G401 (cell line): ENCODE measurements around the gene PRAMEF8. TPM values are rescaled to one million over a fixed set of nuclear protein-coding genes. Genes with fewer than 3 reads are reported as not detected.
"Not testable (repeated sequence)": the region's sequence is repeated elsewhere in the genome, so short reads cannot be mapped to it uniquely, and the experiment has no call there.

Experiments
- DNase-seq: peaks from one replicate; pipeline ENCODE4 v3.0.0-alpha.2; 2015; ENCODE audit warnings: low spot score
- in situ Hi-C: cut with HindIII; loops from 2 replicates; pipeline ENCODE4 v1.10.0; 2016; ENCODE audit warnings: low sequenced_read_pairs, mixed read lengths
- total RNA-seq: library from RNA; depleted of rRNA; stranded (reverse); fragments of >200 nt; shearing (Covaris generic); gene quantifications from 2 replicates; pipeline ENCODE4 v1.2.3, GENCODE V29; 2014; rRNA removed

The PRAMEF8 gene
- total RNA-seq, result 0.43 and 3.0 TPM in 2 replicates

DNA sequence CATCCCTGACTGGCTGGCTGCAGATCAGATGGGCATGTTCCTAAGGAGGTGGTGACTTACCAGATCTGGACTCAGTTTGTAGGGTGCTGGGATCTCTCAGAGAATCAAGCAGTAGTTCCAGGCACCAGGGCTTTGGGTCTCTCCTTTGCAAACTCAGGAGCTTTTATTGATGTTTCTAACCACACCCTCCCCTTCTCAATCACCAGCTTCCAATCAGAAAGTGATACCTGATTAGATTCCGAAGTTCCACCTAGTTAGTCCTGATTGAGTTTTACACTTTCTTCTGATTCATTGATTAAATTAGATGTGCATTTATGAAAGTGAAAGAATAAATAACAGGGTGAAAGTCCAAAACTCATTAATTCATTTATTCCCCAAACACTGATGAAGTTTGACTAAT is at the start of gene PRAMEF8:
PRAMEF8 (minus strand) TSS at position 101 of the 400 bp plus-strand sequence. CDS start 1,046 bp downstream, outside the sequence.
- in situ Hi-C loops, DNase-seq: not testable (repeated sequence)

DNA sequence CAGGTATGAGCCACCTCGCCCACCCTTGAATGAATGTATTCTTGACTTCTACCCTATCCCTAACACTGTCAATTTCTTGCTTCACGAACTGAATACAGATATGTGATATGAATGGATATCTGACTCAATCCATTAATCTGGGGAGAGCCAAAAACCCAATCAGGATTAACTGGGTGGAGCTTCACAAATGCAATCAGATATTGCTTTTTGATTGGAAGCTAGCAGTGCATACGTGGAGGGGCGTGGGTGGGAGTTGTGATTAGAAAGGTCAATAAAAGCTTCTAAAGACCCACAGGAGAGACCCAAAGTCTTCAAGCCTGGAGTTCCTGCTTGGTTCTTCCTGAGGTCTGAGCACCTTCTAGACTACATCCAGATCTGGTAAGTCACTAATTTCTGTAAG is 30.3 kb upstream of the PRAMEF8 start, which contains the start of gene PRAMEF15:
PRAMEF15 (plus strand) TSS at position 301 of the 400 bp plus-strand sequence. CDS start 2,827 bp downstream, outside the sequence.
- DNase-seq, in situ Hi-C loops: not testable (repeated sequence)

DNA sequence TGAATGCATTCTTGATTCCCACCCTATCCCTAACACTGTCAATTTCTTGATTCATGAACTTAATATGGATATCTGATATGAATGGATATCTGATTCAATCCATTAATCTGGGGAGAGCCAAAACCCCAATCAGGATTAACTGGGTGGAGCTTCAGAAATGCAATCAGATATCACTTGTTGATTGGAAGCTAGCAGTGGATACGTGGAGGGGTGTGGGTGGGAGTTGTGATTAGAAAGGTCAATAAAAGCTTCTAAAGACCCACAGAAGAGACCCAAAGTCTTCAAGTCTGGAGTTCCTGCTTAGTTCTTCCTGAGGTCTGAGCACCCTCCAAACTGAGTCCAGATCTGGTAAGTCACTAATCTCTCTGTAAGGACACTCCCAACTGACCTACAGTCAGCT is 18.3 kb upstream of the PRAMEF8 start, which contains the start of gene PRAMEF33:
PRAMEF33 (plus strand) TSS at position 301 of the 400 bp plus-strand sequence. CDS start 2,416 bp downstream, outside the sequence.
- DNase-seq, in situ Hi-C loops: not testable (repeated sequence)

DNA sequence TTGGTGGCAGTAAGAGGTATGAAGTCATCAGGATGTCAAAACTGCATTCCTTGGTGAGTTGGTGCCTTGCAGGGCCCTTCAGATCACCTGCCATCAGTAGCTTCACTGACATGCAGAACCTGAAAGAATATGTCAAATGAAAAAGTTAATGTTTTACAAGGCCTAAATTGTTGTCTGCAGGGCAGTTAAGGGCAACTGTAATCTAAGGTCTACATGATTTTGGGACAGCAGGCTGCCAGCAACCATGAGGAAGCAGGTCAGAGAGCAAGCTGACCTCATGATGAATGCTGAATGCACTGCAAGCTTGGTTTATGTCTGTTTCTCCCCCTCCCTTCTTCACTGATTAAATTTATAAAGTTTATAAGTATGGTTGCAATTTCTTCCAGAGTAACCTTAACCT is 17.3 kb upstream of the PRAMEF8 start:
- DNase-seq, in situ Hi-C loops: not testable (repeated sequence)

DNA sequence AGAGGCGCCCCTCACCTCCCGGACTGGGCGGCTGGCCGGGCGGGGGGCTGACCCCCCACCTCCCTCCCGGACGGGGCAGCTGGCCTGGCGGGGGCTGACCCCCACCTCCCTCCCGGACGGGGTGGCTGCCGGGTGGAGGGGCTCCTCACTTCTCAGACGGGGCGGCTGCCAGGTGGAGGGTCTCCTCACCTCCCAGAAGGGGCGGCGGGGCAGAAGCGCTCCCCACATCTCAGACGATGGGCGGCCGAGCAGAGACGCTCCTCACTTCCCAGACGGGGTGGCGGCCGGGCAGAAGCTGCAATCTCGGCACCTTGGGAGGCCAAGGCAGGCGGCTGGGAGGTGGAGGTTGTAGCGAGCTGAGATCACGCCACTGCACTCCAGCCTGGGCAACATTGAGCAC is 13.8 kb upstream of the PRAMEF8 start:
- in situ Hi-C loops, DNase-seq: not testable (repeated sequence)

DNA sequence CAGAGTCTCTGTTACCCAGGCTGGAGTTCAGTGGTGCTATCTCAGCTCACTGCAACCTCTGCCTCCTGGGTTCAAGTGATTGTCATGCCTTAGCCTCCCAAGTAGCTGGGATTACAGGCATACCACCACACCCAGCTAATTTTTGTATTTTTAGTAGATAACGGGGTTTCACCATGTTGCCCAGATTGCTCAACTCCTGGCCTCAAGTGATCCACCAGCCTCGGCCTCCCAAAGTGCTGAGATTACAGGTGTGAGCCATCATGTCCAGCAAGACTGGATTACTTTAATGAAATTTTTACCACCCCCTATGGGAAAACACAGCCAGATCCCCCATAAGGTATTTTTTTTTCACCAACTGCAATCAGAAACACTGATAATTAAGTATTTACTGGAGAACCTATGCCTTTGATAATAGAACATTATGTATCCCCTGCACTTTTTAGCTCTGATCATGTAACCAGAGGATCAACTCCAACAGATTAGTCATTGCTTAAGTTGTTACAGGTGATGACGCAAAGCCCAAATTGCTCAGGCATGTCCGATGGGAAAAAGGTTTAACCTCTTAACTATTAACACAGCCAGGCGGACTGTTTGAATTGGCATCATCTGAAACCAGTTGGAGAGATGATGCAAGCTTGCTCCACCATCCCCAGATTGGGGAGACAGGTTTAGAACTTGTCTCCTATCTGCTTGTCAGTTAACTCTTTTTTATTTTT is 12.4 kb upstream of the PRAMEF8 start:
- in situ Hi-C loops, DNase-seq: not testable (repeated sequence)

DNA sequence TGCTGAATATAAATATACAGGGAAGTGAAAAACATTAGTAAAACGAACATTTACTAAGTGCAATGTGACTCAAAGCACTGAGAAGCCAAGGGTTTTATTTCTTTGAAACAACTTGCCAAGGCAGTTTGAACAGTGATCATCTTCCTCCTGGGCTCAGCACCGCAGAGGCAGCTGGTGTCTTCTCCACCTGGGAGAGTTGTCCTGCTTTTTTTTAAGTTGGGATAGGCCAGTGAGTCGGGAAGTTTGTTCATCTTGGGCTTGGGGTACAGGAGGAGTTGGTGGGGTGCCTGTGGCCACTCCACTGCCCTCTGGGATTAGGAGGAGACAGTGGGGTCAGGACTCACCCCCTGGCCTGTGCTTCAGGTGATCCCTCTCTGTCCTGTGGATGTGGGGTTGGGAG is 4.1 kb upstream of the PRAMEF8 start:
- DNase-seq, in situ Hi-C loops: not testable (repeated sequence)

DNA sequence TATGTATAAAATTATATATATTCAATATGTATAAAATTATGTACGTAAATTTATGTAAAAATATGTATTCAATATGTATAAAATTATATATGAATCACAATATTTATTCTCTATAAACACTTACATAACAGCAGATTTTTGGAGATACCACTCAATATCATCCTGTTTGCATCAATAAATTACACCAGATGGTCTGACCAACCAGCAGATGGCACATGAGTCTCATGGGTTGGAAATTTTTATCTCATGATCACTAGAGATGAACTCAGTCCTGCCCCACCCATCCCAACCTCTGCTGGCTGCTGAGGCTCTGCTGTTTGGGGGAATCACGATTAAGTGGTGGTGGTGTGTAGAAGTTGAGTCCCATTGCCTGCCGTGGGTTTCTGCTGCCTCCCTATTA is 5.3 kb downstream of the PRAMEF8 start:
- in situ Hi-C loops, DNase-seq: not testable (repeated sequence)

DNA sequence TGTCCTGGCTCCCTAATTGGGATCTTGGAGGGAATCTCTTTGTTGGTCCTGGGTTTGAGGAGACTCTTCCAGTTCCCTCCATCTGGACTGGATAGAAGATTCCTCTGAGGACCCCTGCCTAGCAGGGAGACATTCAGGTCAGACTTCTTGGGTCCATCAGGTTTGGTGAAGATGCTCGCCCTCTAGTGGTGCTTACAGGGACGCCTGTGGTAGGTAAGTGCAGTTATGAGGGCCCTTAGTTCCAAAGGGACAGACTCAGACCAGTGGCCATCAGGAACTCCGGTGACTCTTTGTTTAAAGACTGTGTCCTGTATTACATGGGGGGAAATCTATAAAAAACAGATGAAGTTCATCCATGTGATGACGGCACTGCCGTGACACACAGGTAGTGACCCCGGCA is 7.9 kb downstream of the PRAMEF8 start:
- in situ Hi-C loops, DNase-seq: not testable (repeated sequence)

DNA sequence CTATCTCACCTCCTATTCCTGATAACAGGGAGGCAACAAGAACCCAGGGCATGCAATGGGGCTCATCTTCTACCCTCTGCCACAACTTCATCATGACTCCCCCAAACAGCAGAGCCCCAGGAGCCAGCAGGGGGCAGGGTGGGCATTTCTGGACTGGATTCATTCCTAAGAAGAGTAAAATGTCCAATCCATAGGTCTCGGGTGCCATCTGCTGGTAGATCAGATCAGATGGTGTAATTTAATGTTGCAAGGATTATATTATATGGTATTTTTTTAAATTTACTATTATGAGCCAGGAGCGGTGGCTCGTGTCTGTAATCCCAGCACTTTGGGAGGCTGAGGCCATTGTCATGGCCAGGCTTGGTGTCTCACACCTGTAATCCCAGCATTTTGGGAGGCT is 19.8 kb downstream of the PRAMEF8 start:
- in situ Hi-C loops, DNase-seq: not testable (repeated sequence)

DNA sequence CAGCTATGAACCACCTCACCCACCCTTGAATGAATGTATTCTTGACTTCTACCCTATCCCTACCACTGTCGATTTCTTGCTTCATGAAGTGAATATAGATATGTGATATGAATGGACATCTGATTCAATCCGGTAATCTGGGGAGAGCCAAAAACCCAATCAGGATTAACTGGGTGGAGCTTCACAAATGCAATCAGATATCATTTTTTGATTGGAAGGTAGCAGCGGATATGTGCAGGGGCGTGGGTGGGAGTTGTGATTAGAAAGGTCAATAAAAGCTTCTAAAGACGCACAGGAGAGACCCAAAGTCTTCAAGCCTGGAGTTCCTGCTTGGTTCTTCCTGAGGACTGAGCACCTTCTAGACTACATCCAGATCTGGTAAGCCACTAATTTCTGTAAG is 31.0 kb downstream of the PRAMEF8 start, which contains the start of gene PRAMEF5:
PRAMEF5 (plus strand) TSS at position 301 of the 400 bp plus-strand sequence. CDS start 5,071 bp downstream, outside the sequence.
- DNase-seq, in situ Hi-C loops: not testable (repeated sequence)

DNA sequence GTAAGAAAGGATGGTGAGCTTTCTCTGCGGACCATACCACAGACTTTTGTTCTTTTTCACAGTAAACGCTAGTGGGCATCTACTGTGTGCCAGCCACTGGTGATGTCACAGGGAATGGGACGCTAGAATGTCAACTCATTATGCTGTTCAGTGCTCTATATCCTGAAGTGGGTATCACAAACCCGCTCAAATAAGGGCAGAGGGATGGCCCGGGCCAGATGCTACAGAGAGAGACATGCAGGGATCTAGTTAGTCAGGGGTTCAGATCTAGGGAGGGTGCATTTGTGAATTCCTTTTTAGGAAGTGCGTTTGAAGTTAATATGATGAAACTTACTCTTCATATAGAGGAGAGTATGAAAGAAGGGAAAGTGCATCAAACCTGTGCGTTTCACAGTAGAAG is 37.8 kb downstream of the PRAMEF8 start:
- in situ Hi-C loops, DNase-seq: not testable (repeated sequence)

DNA sequence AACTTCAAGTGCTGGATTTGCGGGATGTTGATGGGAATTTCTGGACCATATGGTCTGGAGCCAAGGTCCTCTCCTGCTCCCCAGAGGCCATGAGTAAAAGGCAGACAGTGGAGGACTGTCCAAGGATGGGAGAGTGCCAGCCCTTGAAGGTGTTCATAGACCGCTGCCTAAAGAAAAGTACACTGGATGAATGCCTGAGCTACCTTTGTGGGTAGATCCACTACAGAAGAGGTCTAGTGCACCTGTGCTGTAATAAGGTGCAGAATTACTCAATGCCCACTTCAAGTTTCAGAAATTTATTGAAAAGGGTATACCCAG is 38.4 kb downstream of the PRAMEF8 start:
- in situ Hi-C loops, DNase-seq: not testable (repeated sequence)

DNA sequence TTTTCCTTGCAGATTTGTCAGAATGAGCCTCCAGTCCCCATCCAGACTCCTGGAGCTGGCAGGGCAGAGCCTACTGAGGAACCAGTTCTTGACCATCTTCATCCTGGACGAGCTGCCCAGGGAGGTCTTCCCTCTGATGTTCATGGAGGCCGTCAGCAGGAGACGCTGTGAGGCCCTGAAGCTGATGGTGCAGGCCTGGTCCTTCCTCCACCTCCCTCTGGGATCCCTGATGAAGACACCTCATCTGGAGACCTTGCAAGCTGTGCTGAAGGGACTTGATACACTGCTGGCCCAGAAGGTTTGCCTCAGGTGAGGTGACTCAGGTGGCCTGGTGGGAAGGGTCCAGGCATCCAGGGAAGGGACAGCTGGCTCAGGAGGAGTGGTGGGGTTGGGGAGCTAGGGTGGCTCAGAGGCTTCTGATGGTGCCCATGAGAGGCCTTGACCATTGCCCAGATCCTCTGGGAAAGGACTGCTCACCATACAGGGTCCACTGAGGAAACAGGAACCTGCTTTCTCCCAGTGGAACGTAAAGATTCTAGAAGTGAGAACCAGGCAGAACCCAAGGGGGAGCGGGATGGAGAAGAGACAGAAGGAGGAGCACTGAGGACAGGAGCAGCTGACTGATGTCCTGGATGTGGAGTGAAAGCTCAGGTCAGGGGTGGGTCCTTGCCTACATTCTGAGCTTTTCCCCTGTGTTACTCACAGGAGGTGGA is 38.9 kb downstream of the PRAMEF8 start:
- in situ Hi-C loops, DNase-seq: not testable (repeated sequence)

DNA sequence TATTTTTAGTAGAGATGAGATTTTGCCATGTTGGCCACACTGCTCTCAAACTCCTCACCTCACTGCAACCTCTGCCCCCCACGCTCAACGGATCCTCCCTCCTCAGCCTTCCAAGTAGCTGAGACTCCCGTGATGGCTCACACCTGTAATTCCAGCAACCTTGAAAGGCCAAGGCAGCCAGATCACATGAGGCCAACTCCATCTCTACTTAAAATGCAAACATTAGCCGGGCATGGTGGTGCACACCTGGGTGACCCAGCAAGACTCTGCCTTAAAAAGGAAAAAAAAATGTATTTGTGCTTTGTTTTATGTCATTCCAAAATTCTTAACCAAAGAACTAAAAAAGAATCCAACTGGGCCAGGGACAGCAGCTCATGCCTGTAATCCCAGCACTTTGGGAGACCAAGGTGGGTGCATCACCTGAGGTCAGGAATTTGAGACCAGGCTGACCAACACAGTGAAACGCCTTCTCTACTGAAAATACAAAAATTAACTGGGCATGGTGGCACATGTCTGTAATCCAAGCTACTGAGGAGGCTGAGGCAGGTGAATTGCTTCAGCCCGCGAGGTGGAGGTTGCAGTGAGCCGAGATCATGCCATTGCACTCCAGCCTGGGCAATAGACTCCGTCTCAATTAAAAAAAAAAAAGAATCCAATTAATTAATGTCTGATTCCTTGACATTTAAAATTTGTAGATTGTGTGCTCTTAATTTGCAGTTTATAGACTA is 41.2 kb downstream of the PRAMEF8 start:
- DNase-seq, in situ Hi-C loops: not testable (repeated sequence)

DNA sequence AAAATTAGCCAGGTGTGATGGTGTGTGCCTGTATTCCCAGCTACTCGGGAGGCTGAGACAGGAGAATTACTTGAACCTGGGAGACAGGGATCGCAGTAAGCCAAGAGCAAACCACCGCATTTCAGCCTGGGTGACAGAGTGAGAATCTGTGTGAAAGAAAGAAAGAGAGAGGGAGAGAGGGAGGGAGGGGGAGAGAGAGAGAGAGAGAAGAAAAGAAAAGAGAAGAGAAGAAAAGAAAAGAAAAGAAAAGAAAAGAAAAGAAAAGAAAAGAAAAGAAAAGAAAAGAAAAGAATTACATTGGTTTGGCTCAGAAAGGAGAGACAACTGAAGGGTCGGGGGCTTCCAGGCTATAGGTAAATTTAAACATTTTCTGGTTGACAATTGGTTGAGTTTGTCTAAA is 45.3 kb downstream of the PRAMEF8 start:
- DNase-seq, in situ Hi-C loops: not testable (repeated sequence)

DNA sequence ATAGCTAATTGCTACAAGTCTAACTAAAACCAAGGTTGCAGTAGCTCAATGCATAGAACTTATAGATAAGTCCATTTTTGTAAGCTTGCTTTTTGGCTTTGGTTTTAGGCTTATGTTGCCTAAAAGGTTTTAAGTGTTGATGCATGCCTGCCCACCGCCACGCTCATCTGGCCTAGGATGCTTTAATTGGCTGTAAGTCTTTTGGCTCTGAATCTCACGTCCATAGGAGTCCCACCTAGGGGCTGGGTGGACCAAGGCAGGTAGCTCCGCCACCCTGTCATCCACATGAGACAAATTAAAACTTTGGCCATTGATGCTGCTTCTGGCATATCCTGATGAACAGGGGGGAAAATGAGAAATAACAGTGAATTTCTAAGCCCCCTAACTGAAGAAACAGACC is 47.4 kb downstream of the PRAMEF8 start:
- DNase-seq, in situ Hi-C loops: not testable (repeated sequence)

DNA sequence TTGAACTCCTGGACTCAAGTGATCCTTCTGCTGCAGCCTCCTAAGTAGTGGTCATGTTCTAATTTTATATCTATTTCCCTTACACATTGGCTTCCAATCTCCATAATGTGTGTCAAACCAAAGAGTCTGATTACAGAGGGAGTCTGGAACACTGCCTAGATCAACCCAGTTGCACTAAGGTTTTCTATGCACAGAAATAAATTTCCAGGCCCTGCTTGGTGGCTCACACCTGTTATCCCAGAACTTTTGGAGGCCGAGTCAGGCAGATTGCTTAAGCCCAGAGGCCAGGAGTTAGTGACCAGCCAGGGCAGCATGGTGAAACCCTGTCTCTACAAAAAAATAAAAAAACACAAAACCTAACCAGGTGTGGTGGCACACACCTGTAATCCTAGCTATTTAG is 50.9 kb downstream of the PRAMEF8 start:
- in situ Hi-C loops, DNase-seq: not testable (repeated sequence)

DNA sequence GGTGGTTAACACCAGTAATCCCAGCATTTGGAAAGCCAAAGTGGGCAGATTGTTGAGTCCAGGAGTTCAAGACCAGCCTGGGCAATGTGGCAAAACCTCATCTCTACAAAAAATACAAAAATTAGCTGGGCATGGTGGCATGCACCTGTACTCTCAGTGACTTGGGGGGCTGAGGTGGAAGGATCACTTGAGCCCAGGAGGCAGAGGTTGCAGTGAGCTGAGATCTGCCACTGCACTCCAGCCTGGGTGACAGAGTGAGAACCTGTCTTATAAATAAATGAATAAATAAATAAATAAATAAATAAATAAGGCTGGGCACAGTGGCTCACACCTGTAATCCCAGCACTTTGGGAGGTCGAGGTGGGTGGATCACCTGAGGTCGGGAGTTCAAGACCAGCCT is 52.9 kb downstream of the PRAMEF8 start:
- in situ Hi-C loops, DNase-seq: not testable (repeated sequence)
